ENCODE results near the gene ASB13. TPM values are rescaled to one million over a fixed set of nuclear protein-coding genes. Genes with fewer than 3 reads are reported as not detected.

ASB13 gene
- total and polyA plus RNA-seq, 2 of the 13 experiments (the other 11 are each of a cell fraction or from before 2014, with no cell fraction given) = 9.3 to 15.4 TPM

- H3K36me3 ChIP-seq (replicated peaks in 1 of 2; ENCODE audit: control insufficient read depth in 1 of 2, insufficient read depth in 2 of 2, low read length in 2 of 2) = no peaks in the 10 kb centered on the region
- in situ Hi-C loops (cut with HindIII; ENCODE audit: extremely low pct_ligation_motif_present, low pct_unique_long_range_greater_than_20kb) (loop anchor here (25.0 kb wide), 1 partner anchor 789 kb away; no protein-coding TSS in a partner anchor), intact Hi-C loops (cut with micrococcal nuclease; ENCODE audit: unreplicated experiment) (no loop called here)
- peaks cover 1 to 2% of the 10 kb centered on the region in 2 experiments; a peak in 3 of 5 replicates for H3K27me3 ChIP-seq (ENCODE audit: control insufficient read depth in 1 of 2, insufficient read depth in 2 of 2, low read length in 2 of 2)
- peaks cover 66% of the 10 kb centered on the region for H3K4me1 ChIP-seq (ENCODE audit: insufficient read depth, low read length)
- H3K27ac ChIP-seq (ENCODE audit: extremely low read length, insufficient read depth, low read length) = no peak overlapping the region
- no peak overlapping the region for H3K4me2 ChIP-seq (ENCODE audit: low read depth, low read length)
- TF ChIP-seq PAXIP1 (CRISPR knock-in tag; conservative IDR thresholded peaks at IDR 0.05) = no peak
- TF ChIP-seq TCF7 (IDR thresholded peaks at IDR 0.05; ENCODE audit: low read depth) = no peak
- TF ChIP-seq ZNF766 (CRISPR knock-in tag; IDR thresholded peaks at IDR 0.05; ENCODE audit: borderline replicate concordance) = no peak
- TF ChIP-seq ZNF879 (CRISPR knock-in tag; IDR thresholded peaks at IDR 0.05) = no peak
- no peak for TF ChIP-seq ZNF264 (CRISPR knock-in tag; IDR thresholded peaks at IDR 0.05)
- TF ChIP-seq ZNF12 (CRISPR knock-in tag; IDR thresholded peaks at IDR 0.05) = no peak
- H2AFZ ChIP-seq (ENCODE audit: low read length) = no peak overlapping the region
- H4K20me1 ChIP-seq (ENCODE audit: insufficient read depth, low read length) = no peaks in the 10 kb centered on the region
- no peak for FAIRE-seq
- no peak overlapping the region for H3K9ac ChIP-seq (ENCODE audit: insufficient read depth, low read depth, low read length)
- DNase-seq (ENCODE audit: low spot score) = no peak
- H3K79me2 ChIP-seq (ENCODE audit: insufficient read depth, low read length) = no peaks in the 10 kb centered on the region
- no peak for ATAC-seq
- no peaks in the 10 kb centered on the region for H3K9me3 ChIP-seq (ENCODE audit: low read length)
- CTCF ChIA-PET (ENCODE audit: low intra/inter-chr PET ratio, low total read pairs) = no interaction called here
- BruUV-seq (replicated peaks) = no TSS peak
- POLR2A ChIA-PET = interaction anchor here (1.2 kb wide), 2 partner anchors 52 to 153 kb away, joined by 3 read pairs; no protein-coding TSS in a partner anchor
- H3K4me3 ChIP-seq (replicated peaks in 1 of 3; ENCODE audit: insufficient read depth in 1 of 3, low read depth in 2 of 3, low read length in 3 of 3) = no peak overlapping the region
- WGBS (ENCODE audit: low lambda C conversion rate) = 79% methylated on average over 5 of the region's 5 CpGs
Observed at GRCh38 chr10:5600908-5601307, 65.5 kb downstream of the ASB13 start.
